Adrenal gland (tissue), 5 donors: ENCODE results near the gene ACHE.

ENCODE experiments used
- POLR2A ChIP-seq, 2 donors: fragments of 450-650 bp; IDR thresholded peaks; one replicate each; pipeline ENCODE4 v1.6.1; 2017; ENCODE audit warnings: antibody characterized with exemption in 2 of 2, mild to moderate bottlenecking in 2 of 2, moderate library complexity in 1 of 2
- TF ChIP-seq, protein P1 (sequence below), 6 experiments: fragments of 450-650 bp in 4 of 6; fragments of 200-600 bp in 2 of 6; sonication (generic) in 1 of 6; IDR thresholded peaks; 1 replicate in 5 of 6; 2 replicates in 1 of 6; pipeline versions ENCODE4 v1.5.1 to v1.8.0; 2016 to 2021; ENCODE audit warnings: antibody characterized with exemption in 6 of 6, mild to moderate bottlenecking in 2 of 6, moderate library complexity in 1 of 6
- donor health status: DM: no; HTN: no; CAD: no.

GRCh38 chr7:100894860-100895700, 608 bp downstream of the ACHE start:
- TF ChIP-seq, protein P1, sequence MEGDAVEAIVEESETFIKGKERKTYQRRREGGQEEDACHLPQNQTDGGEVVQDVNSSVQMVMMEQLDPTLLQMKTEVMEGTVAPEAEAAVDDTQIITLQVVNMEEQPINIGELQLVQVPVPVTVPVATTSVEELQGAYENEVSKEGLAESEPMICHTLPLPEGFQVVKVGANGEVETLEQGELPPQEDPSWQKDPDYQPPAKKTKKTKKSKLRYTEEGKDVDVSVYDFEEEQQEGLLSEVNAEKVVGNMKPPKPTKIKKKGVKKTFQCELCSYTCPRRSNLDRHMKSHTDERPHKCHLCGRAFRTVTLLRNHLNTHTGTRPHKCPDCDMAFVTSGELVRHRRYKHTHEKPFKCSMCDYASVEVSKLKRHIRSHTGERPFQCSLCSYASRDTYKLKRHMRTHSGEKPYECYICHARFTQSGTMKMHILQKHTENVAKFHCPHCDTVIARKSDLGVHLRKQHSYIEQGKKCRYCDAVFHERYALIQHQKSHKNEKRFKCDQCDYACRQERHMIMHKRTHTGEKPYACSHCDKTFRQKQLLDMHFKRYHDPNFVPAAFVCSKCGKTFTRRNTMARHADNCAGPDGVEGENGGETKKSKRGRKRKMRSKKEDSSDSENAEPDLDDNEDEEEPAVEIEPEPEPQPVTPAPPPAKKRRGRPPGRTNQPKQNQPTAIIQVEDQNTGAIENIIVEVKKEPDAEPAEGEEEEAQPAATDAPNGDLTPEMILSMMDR (IDR thresholded peaks at IDR 0.05), result peak; percentile 46 to 76 (median 60)
- no peak for TF ChIP-seq POLR2A (IDR thresholded peaks at IDR 0.05)
